GM19467 (cell line): Measurements from ENCODE around the gene YIPF5.

ENCODE experiments used
- ATAC-seq: cut with Tn5 transposase; IDR thresholded peaks from one replicate; pipeline ENCODE4 v1.9.1; 2021; ENCODE audit warnings: mild to moderate bottlenecking, moderate library complexity; ENCODE audit not compliant: unreplicated experiment

YIPF5 gene

GRCh38 chr5:144170276-144171024 lies at the start of gene YIPF5, which contains the start of gene KCTD16:
Gene YIPF5, minus strand, starts transcription at chr5:144170659. Its CDS starts 704 bp downstream, at chr5:144169955.
Gene KCTD16, plus strand, starts transcription at chr5:144170873.
- ATAC-seq: peak; percentile 99

- ATAC-seq: no peak
Observed at GRCh38 chr5:144219869-144220268, 49.4 kb upstream of the YIPF5 start.

- no peak for ATAC-seq
Observed at GRCh38 chr5:144210655-144211054, 40.2 kb upstream of the YIPF5 start.

- ATAC-seq: no peak
Observed at GRCh38 chr5:144209361-144209760, 38.9 kb upstream of the YIPF5 start.

GRCh38 chr5:144207875-144208444 lies 37.5 kb upstream of the YIPF5 start:
- ATAC-seq: no peak

- ATAC-seq: no peak
Observed at GRCh38 chr5:144206141-144206540, 35.7 kb upstream of the YIPF5 start.

- no peak for ATAC-seq
Observed at GRCh38 chr5:144205141-144205551, 34.7 kb upstream of the YIPF5 start.

GRCh38 chr5:144203750-144204596 lies 33.5 kb upstream of the YIPF5 start:
- ATAC-seq: peak; percentile 78

- ATAC-seq: no peak
Observed at GRCh38 chr5:144202726-144203125, 32.3 kb upstream of the YIPF5 start.

- no peak for ATAC-seq
Observed at GRCh38 chr5:144202072-144202471, 31.6 kb upstream of the YIPF5 start.

- ATAC-seq: no peak
Observed at GRCh38 chr5:144201588-144201987, 31.1 kb upstream of the YIPF5 start.

GRCh38 chr5:144198386-144198785 lies 27.9 kb upstream of the YIPF5 start:
- no peak for ATAC-seq

- no peak for ATAC-seq
Observed at GRCh38 chr5:144196612-144197011, 26.2 kb upstream of the YIPF5 start.

- ATAC-seq: no peak
Observed at GRCh38 chr5:144195448-144195847, 25.0 kb upstream of the YIPF5 start.

- ATAC-seq: no peak
Observed at GRCh38 chr5:144194144-144194543, 23.7 kb upstream of the YIPF5 start.

GRCh38 chr5:144192661-144193060 lies 22.2 kb upstream of the YIPF5 start:
- ATAC-seq: no peak

GRCh38 chr5:144191998-144192397 lies 21.5 kb upstream of the YIPF5 start:
- ATAC-seq: peak; percentile 89

- no peak for ATAC-seq
Observed at GRCh38 chr5:144191531-144191930, 21.1 kb upstream of the YIPF5 start.

- no peak for ATAC-seq
Observed at GRCh38 chr5:144189800-144190429, 19.5 kb upstream of the YIPF5 start.

- ATAC-seq: peak; percentile 82
Observed at GRCh38 chr5:144187699-144188294, 17.3 kb upstream of the YIPF5 start.
